M059J (cell line): ENCODE data around the gene FRS3. TPM values are rescaled to one million over a fixed set of nuclear protein-coding genes. Genes with fewer than 3 reads are reported as not detected.

ENCODE experiments used
- DNase-seq: peaks from one replicate; pipeline ENCODE4 v3.0.0-alpha.2; 2012; ENCODE audit warnings: low read depth
- total RNA-seq: library from RNA; depleted of rRNA; stranded (reverse); fragments of >200 nt; shearing (Covaris generic); gene quantifications from 2 replicates; pipeline ENCODE4 v1.2.3, GENCODE V29; 2014

The FRS3 gene
- total RNA-seq, 1 experiment from 2014 or later: 2.4 TPM

GRCh38 chr6:41741625-41742490 is 37.8 kb downstream of the FRS3 start:
- DNase-seq: no peak

- DNase-seq: no peak
Observed at GRCh38 chr6:41740366-41741162, 39.1 kb downstream of the FRS3 start.

DNA sequence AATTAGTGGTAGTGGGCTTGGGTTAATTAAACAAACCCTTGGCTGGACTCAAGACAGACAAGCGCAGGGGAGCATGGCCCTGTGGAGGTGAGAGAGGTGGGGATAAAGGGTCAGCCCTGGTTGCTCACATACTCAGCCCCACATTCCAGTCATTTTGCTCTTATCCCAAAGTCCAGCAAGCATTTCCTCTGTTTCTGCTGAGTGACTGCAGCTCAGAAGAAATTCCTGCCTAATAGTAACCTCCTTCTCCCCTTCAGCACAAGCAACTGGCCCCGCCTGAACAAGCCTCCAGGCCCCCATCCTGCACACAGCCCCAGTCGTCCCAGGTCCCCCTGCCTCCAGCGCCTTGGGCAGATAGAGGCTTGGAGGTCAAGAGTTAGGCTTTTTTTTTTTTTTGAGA is 40.7 kb downstream of the FRS3 start:
- DNase-seq: no peak

GRCh38 chr6:41737591-41738130 is 42.0 kb downstream of the FRS3 start:
- no peak for DNase-seq

DNA sequence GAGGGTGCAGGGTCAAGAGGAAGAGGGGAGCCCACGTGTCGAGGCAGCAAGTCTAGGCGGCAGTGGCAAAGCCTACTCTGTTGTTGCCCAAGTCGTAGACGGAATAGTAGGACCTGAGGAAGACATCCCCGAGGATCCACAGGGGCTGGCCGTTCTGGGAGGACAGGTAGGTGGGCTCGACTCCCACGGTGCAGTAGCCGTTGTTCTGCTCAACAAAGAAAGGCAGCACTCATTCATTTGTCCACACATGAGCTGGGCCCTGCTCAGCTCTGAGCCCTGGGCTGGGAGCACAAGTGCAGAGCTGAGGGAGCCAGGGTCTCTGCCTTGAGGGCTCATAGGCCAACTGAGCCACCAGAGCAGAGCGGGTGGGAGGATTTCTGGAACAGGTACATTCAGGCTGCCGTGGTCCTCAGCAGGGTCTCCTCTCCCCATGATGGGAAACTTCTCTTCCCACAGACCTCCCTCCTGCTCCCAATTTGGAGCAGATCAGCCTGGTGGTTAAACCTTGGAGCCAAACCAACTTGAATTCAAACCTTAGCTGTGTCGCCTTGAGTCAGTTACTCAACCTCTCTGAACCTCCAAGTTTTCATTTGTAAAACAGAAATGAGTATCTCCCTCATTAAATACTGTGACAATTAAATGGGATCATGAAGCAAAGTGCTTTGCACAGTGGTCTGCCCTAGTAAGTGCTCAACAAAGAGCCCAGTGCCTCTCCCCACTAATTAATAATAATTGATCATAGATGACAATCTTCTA is 42.7 kb downstream of the FRS3 start:
- DNase-seq: no peak

- DNase-seq: no peak
Observed at GRCh38 chr6:41736186-41736733, 43.4 kb downstream of the FRS3 start.

DNA sequence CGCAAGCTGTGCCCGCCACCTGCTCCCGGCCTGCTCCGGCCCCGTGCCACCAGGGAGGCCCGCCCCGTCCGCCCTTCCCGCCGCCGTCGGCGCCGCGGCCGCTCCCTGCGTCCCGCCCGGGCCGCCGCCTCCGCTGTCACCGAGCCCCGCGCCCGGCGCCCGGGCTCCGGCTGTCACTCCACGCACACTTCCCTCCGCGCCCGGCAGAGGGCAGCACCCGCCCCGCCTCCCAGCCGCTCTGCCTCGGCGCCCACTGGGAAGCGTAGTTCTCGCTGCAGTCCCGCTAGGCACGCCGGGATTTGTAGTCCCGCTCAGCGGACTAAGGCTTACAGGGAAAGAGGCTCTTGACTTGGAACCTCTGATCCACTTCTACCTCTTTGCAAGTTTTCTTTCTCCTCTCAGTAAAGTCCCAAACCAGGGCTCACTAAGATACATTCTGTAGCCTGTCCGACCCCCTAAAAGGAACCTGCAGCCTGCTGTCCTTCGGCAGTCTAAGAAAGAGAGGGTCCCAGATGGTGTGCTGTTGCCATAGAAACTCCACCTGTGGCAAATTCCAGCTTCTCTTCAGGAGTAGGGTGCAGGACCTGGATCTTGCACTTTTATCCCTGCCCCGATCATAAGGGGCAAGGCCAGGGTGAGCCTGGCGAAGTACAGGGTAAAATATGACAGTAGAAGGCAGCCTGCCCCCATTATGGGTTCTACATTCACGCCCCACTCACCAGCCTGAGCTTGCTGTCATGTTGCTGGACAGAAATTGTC is 44.1 kb downstream of the FRS3 start, which contains the start of gene TFEB:
Gene TFEB (minus strand): TSS at position 182 of the 759 bp plus-strand sequence. CDS start 44,395 bp downstream, outside the sequence.
- DNase-seq: peak; percentile 92

- DNase-seq: peak; percentile 81
Observed at GRCh38 chr6:41734666-41735426, 44.9 kb downstream of the FRS3 start.

DNA sequence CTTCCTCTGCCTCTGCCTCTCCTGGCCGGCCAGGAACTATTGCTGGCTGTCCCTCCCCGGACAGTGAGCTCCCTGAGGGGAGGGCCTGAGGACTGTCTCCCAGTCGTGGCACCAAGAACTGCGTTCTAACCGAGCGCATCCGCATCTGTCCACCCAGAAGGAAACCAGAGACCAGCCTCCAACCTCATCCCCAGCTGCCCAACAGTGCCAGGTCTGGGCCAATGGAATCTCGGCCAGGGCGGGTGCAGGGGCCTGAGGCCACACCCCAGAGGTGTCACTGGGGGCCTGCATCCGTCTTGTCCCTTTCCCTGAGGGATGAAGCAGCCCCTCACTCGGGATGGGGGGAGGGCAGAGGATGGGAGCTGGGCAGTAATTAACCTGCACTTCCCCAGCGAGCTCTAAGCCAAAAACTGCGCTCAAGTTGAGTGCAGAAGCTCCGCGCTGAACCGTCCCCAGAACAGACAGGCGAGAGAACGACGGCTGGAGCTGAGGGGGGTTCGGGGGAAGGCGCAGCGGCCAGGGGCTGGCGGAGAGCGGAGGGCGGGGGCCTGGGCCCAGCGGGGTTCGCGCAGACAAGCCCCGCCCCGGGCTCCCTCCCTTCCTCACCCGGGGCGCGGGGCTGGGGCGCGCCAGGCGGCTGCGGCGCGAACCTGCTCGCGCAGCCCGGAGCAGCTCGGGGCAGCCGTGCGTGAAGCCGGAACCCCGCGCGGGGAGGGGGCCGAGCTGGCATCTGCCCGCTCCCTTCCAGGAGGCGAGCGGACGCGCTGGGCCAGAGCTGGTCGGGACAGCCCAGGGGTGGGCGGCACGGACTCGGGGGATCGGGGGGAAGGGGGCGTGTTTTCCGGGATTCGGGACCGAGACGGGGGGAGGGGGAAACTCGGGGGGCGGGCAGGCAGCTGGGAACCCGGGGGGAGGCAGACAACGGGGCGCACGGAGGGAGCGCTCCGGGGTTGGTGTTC is 45.7 kb downstream of the FRS3 start:
- DNase-seq: peak; percentile 82

DNA sequence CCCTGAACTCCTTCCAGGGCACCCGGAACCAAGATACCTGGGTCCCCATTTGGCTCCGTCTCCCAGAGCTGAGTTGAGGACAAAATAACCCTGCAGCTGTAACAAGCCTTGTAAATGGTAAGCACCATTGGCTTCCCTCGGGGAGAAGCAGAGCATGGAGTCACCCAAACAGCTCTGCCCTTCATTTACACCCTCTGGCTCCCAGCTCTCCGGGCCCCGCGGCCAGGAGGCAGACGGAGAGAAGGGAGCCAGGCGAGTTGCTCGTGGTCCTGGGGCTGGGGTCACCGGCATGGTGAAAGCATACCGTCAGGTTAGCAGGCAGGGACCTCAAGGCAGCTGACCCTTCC is 46.4 kb downstream of the FRS3 start:
- DNase-seq: no peak

GRCh38 chr6:41732591-41733359 is 46.9 kb downstream of the FRS3 start:
- peak; percentile 55 for DNase-seq

DNA sequence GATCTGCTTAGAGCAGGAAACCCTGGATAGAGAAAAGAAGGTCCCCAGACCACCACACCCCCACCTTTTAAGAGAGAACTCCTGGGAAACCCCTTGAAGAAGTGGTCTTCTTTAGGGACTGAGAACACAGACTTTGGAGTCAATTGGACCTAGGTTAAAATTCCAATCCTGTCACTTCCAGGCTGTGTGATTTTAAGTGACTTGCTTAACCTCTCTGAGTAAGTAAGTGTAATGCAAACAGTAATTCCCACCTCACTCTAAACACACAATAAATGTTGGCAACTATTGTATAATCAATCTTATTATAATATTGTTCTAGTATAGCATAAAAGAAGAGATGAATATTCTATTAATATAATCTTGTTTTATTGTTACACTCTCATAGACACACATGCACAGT is 47.6 kb downstream of the FRS3 start:
- DNase-seq: no peak

DNA sequence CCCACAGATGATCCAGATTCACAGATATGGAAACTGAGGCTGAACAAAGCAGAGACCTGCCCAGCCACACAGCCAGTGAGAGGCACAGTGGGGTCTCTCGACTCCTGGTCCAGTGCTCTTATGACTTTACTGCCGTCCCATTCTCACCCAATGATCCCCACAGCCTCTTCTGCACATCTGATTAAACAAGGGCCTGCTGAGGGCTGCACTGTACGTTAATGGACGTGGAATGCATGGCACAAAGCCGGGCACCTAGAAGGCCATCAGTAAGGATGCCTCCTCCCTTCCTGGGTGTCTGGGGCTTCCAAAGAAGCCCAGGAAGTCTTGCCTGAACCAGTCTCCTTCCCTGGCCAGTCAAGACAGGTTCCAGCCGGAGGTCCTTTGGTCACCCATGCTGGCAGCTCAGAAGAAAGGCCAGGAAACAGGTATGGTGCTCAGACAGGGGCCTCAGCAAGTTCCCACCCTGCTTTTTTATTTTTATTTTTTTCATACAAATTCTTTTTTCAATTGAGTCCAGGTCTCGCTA is 48.1 kb downstream of the FRS3 start:
- DNase-seq: no peak

DNA sequence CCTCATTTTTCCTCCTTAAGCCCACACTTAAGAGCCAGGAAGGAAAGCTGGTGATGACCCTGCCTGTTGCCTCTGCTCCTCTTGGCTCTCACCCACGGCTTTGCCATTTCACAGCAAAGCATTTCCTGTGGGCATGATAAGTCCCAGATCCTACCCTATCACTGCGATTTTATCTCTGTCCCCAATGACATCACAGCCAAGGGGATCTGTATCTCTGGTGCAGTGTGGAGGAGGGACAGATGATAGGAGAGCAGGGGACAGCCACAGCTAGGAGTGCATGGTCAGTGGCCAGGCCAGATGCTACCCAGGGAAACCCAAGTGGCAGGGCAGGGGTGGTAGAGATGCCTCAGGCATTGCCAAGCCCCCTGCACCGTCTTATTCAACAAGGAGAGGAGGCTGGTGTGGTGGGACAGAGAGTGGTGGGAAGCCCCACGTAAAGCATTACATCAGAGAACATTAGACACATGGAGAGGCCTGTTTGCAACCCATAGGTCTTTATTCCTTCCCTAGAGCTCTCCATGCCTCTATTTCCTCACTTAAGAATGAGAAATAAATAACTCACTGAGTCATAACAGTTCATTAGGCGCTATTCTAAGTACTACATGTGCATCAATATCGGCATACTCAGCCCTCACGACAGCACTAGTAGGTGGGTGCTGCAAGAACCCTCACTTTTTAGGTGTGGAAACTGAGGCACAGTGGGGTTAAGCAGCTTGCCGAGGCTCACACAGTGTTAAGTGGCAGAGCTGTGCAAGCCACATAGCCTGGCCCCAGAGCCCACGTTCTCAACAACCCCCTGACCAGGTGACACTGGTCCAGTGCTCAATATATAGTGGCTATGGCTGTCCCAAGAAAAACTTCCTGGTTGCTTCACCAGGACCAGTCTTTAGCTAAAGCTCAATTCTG is 48.9 kb downstream of the FRS3 start:
- DNase-seq: peak; percentile 84

GRCh38 chr6:41729624-41730023 is 50.1 kb downstream of the FRS3 start:
- no peak for DNase-seq

DNA sequence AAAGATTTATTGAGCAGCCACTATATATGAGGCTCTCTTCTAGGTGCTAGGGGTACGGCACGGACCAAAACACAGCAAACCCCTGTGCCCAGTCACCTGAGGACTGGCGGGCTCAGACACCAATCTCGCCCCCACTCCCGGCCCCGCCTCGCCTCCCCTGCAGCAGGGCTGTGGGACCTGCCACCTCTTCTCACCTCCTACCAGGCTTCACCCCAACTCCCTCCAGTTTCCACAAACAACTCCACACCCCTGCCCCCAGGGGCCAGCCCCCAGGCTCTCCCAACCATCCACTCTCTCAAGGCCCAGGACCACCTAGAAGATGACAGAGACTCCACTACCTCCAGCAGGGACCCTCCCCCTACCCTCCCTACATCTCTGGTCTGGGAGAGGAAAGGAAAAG is 50.7 kb downstream of the FRS3 start:
- no peak for DNase-seq
